ENCODE results near the gene PTTG1IP. TPM values are rescaled to one million over a fixed set of nuclear protein-coding genes. Genes with fewer than 3 reads are reported as not detected.

Gene PTTG1IP
- total RNA-seq, 6 donors from 2014 or later, result 150 to 316 (median 247) TPM

DNA sequence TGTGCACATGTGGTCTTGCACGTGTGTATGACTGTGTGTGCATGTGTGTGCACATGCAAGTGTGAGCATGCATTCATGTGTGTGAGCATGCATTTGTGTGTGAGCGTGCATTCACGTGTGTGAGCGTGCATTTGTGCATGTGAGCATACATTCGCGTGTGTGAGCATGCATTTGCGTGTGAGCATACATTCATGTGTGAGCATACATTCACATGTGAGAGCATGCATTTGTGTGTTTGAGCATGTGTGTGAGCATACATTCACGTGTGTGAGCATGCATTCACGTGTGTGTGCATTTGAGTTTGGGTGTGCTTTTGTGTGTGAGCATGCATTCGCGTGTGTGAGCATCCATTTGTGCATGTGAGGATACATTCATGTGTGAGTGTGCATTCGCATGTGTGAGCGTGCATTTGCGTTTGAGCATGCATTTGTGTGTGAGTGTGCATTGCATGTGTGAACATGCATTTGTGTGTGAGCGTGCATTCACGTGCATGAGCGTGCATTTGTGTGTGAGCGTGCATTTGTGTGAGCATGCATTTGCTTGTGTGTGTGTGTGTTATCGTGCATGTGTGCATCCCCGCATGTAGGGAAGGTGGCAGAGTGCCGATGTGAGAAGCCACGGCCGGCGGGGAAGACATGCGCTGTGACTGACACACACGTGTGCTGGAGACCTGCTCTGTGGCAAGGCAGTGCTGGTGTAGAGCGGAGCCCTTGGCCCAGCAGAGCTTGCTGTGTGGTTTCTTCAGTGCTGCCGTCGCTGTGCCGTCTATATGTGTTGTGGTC lies 29.0 kb upstream of the PTTG1IP start:
- no peak for ATAC-seq (ENCODE audit: low FRiP score in 2 of 2)
- no peak for DNase-seq
- Histone ChIP-seq H3K9me3 (no peaks in the 10 kb centered on the region), H3K36me3 (peaks cover 0 to 28% (median 20%) of the 10 kb centered on the region in 4 donors), H3K27ac (no peak overlapping the region), H3K27me3 (no peaks in the 10 kb centered on the region), H3K4me3 (no peak overlapping the region), H3K4me1 (peaks cover 9 to 26% (median 17%) of the 10 kb centered on the region in 4 donors)
- TF ChIP-seq POLR2A (IDR thresholded peaks at IDR 0.05) (no peak), POLR2AphosphoS5 (IDR thresholded peaks at IDR 0.05) (no peak), EP300 (IDR thresholded peaks at IDR 0.05) (no peak)
- TF ChIP-seq, protein P1, sequence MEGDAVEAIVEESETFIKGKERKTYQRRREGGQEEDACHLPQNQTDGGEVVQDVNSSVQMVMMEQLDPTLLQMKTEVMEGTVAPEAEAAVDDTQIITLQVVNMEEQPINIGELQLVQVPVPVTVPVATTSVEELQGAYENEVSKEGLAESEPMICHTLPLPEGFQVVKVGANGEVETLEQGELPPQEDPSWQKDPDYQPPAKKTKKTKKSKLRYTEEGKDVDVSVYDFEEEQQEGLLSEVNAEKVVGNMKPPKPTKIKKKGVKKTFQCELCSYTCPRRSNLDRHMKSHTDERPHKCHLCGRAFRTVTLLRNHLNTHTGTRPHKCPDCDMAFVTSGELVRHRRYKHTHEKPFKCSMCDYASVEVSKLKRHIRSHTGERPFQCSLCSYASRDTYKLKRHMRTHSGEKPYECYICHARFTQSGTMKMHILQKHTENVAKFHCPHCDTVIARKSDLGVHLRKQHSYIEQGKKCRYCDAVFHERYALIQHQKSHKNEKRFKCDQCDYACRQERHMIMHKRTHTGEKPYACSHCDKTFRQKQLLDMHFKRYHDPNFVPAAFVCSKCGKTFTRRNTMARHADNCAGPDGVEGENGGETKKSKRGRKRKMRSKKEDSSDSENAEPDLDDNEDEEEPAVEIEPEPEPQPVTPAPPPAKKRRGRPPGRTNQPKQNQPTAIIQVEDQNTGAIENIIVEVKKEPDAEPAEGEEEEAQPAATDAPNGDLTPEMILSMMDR (IDR thresholded peaks at IDR 0.05), result no peak
- 82 to 87% methylated on average over 30 of the region's 30 CpGs for WGBS, 2 donors

DNA sequence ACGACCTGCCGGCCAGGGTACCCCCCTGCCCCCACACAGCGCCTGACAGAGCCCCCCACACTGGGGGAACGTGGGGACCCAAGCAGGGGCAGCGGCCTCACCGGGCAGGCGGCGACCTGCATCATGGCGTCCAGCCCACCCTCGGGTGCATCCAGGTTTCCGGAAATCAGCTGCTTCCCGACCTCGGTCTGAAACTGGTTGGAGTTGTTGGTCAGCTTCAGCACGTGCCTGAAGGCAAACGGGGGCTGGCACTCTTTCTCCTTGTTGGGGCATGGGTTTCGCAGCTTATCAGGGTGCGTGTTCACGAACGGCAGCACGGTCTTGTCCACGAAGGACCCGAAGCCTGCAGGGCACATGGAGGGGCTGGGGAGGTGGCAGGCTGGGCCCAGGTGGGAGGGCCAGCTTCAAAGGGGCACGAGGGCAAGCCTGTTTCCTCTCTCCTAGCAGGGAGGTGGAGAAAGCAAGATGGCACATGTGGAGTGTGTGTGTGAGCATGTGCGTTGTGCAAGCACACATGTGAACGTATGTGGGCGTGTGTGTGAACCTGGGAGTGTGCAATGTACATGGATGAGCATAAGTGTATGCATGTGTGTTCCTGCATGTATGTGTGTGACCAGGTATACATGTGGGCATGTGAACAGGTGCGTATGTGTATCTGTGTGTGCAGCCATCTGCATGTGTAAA lies 28.0 kb upstream of the PTTG1IP start:
- Histone ChIP-seq H3K9me3 (no peaks in the 10 kb centered on the region), H3K27me3 (no peaks in the 10 kb centered on the region), H3K27ac (no peak overlapping the region), H3K36me3 (peaks cover 0 to 28% (median 20%) of the 10 kb centered on the region in 4 donors), H3K4me1 (peaks cover 6 to 35% (median 19%) of the 10 kb centered on the region in 4 donors), H3K4me3 (no peak overlapping the region)
- DNase-seq (peak in 1 of 2 donors; percentile 62), ATAC-seq (ENCODE audit: low FRiP score in 2 of 2) (no peak)
- WGBS, 2 donors, result 71 to 76% methylated on average over 14 to 26 of the region's 27 CpGs
- TF ChIP-seq POLR2AphosphoS5 (IDR thresholded peaks at IDR 0.05) (no peak), EP300 (IDR thresholded peaks at IDR 0.05) (no peak), POLR2A (IDR thresholded peaks at IDR 0.05) (no peak)
- TF ChIP-seq, protein P1 (IDR thresholded peaks at IDR 0.05), result no peak

DNA sequence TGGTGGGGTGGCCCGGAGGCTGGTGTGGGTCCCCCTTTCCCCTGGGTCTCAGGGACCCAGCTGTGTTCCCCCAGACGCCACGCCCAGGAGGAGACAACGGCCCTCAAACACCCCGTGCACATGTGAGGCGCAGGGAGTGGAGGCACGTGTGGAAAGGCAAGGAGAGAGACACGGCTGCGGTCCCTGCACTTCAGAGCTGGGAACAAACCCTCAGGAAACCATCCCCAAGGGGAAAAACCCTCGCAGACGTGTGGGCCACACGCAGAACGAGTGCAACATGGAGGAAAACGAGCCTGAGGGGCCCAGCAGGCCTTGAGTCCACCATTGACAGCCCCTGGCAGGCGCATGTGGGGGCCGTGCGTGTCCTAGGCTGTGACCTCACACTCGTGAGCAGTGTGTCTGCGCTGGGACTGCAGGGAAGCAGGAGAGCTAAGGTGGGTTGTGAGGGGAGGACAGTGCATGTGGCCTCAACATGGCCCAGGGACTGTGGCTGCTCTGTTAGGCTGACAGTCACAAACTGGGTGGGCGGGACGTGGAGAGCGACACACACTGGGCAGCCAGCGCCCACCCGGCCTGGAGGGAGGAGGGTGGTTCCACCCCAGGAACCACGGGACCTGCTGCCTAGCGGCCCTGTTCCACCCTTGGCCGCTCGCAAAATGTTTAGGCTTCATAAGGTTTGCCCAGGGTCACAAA lies 27.2 kb upstream of the PTTG1IP start:
- no peak for ATAC-seq (ENCODE audit: low FRiP score in 2 of 2)
- H3K4me3 ChIP-seq, result no peak overlapping the region
- no peaks in the 10 kb centered on the region for H3K27me3 ChIP-seq
- peaks cover 0 to 28% (median 20%) of the 10 kb centered on the region in 4 donors for H3K36me3 ChIP-seq
- H3K27ac ChIP-seq, result no peak overlapping the region
- peaks cover 6 to 33% (median 17%) of the 10 kb centered on the region in 4 donors for H3K4me1 ChIP-seq
- TF ChIP-seq POLR2A (IDR thresholded peaks at IDR 0.05), result no peak
- TF ChIP-seq, protein P1 (IDR thresholded peaks at IDR 0.05), result no peak
- TF ChIP-seq EP300 (IDR thresholded peaks at IDR 0.05), result no peak
- TF ChIP-seq POLR2AphosphoS5 (IDR thresholded peaks at IDR 0.05), result no peak
- WGBS, 2 donors, result 88 to 90% methylated on average over 22 to 27 of the region's 28 CpGs
- no peaks in the 10 kb centered on the region for H3K9me3 ChIP-seq
- no peak for DNase-seq

DNA sequence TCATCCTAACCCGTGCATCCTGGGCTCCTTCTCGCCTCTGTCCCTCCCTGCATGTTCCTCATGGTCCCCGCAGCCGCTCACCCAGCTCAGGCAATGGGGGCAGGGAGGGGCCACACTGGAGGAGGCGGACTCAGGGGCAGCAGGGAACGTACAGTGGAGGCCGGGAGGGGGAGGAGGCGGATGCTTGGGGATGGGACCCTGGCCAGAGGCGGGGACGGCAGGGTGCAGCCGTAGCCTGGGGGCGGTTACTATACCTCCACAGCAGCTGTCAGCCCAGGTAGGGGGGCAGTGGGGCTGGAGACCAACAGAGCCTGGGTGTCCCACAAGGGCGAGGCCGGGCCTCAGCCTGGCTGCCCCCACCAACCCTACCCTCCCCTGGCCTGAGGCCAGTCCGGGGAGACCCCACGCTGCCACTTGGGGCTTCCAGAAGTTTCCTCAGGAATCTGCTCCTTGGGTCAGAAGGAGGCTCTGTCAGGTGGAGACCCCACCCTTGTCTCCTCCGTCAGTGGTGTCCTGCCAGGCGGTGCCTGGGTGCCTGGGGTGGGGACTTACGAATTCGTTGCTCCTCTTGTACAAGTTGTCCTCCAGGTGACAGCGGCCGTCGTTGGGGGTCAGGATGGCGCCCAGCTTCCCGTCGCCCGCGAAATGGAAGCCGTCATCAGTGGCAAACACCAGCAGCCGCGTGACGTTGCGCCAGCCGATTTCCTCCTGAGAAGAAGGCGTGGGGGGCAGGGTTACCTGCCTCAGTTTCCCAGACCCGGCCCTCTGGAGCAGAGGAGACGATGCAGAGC lies 26.5 kb upstream of the PTTG1IP start:
- H3K27ac ChIP-seq, result no peak overlapping the region
- ATAC-seq (ENCODE audit: low FRiP score in 2 of 2), result no peak
- no peaks in the 10 kb centered on the region for H3K27me3 ChIP-seq
- peak in 1 of 2 donors; percentile 70 for DNase-seq
- no peak overlapping the region for H3K4me3 ChIP-seq
- 80 to 94% methylated on average over 3 to 36 of the region's 37 CpGs for WGBS, 2 donors
- H3K4me1 ChIP-seq, result peaks cover 6 to 30% (median 17%) of the 10 kb centered on the region in 4 donors
- TF ChIP-seq POLR2A (IDR thresholded peaks at IDR 0.05) (no peak), POLR2AphosphoS5 (IDR thresholded peaks at IDR 0.05) (no peak), EP300 (IDR thresholded peaks at IDR 0.05) (no peak)
- TF ChIP-seq, protein P1 (IDR thresholded peaks at IDR 0.05), result no peak
- H3K36me3 ChIP-seq, result peaks cover 0 to 28% (median 20%) of the 10 kb centered on the region in 4 donors
- H3K9me3 ChIP-seq, result no peaks in the 10 kb centered on the region

All from upper lobe of left lung (tissue), 6 donors.